22Rv1 (cell line): Measurements from ENCODE around the gene DNAH1.

Source experiments
- ZFX ChIP-seq: fragments of 450-650 bp; IDR thresholded peaks from 2 replicates; pipeline ENCODE4 v1.6.1; 2017; ENCODE audit warnings: antibody characterized with exemption, borderline replicate concordance
- TF ChIP-seq, protein P1 (sequence below): fragments of 450-650 bp; IDR thresholded peaks from 2 replicates; pipeline ENCODE4 v1.5.1; 2017; ENCODE audit warnings: mild to moderate bottlenecking

DNA sequence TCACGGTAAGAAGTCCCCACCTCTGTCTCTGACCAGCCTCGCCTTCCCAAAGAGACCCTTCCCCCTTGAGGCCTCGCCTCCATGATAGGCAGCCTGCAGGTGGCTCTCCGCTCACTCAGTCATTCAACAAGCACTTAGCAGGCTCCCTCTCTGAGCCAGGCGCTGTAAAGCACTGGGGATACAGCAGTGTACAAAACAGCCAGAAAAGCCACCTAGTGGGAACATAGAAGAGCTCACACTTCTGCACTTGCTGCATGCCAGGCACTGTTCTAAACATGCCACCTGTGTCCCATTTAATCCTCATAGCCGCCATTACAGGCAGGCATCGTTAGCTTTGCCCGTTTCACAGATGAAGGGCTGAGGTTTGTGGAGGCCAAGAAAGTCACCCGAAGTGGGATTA lies 72.8 kb downstream of the DNAH1 start:
- TF ChIP-seq, protein P1, sequence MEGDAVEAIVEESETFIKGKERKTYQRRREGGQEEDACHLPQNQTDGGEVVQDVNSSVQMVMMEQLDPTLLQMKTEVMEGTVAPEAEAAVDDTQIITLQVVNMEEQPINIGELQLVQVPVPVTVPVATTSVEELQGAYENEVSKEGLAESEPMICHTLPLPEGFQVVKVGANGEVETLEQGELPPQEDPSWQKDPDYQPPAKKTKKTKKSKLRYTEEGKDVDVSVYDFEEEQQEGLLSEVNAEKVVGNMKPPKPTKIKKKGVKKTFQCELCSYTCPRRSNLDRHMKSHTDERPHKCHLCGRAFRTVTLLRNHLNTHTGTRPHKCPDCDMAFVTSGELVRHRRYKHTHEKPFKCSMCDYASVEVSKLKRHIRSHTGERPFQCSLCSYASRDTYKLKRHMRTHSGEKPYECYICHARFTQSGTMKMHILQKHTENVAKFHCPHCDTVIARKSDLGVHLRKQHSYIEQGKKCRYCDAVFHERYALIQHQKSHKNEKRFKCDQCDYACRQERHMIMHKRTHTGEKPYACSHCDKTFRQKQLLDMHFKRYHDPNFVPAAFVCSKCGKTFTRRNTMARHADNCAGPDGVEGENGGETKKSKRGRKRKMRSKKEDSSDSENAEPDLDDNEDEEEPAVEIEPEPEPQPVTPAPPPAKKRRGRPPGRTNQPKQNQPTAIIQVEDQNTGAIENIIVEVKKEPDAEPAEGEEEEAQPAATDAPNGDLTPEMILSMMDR = no peak
- TF ChIP-seq ZFX = no peak
